GM12873 (cell line): ENCODE measurements around the gene KBTBD6.

ENCODE experiments used
- CTCF ChIP-seq: IDR thresholded peaks from 2 replicates; pipeline ENCODE4 v1.5.1; 2012; ENCODE audit warnings: low read depth, mild to moderate bottlenecking, moderate library complexity, low read length, control low read depth; ENCODE audit not compliant: insufficient read depth; ENCODE audit errors: missing control alignments

Gene KBTBD6

GRCh38 chr13:41132512-41133152, at the start of gene KBTBD6:
Gene KBTBD6, minus strand, starts transcription at chr13:41132802. Its CDS starts 291 bp downstream, at chr13:41132511.
- TF ChIP-seq CTCF = no peak

- TF ChIP-seq CTCF = no peak
Measured at GRCh38 chr13:41182231-41182630, 49.6 kb upstream of the KBTBD6 start.

GRCh38 chr13:41179593-41180250, 47.1 kb upstream of the KBTBD6 start:
- TF ChIP-seq CTCF = no peak

GRCh38 chr13:41178040-41178439, 45.4 kb upstream of the KBTBD6 start:
- TF ChIP-seq CTCF = no peak

- no peak for TF ChIP-seq CTCF
Measured at GRCh38 chr13:41177616-41178015, 45.0 kb upstream of the KBTBD6 start.

GRCh38 chr13:41162151-41162550, 29.5 kb upstream of the KBTBD6 start:
- no peak for TF ChIP-seq CTCF

- no peak for TF ChIP-seq CTCF
Measured at GRCh38 chr13:41159174-41159573, 26.6 kb upstream of the KBTBD6 start.
